ENCODE data around the gene ARF1.

DNA sequence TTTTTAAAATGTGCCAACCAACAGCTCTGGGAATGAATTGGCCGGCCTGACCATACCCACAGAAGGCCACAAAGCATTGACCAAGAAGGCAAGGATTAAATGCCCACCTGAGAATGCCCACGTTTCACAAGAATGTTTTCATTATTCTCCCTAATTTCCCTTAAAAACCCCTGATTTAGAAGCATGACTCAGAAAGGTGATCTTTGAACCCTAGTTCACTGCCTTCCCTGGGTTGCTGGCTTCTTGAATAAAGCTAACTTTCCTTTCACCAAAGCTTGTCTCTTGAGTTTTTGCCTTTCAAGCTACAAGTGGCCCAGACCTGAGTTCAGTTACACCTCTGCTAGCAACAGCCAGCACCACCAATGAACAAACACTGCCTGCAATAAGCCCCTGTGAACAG is 41.0 kb downstream of the ARF1 start:
- TF ChIP-seq POLR2A (IDR thresholded peaks at IDR 0.05) (no peak), POLR2AphosphoS5 (IDR thresholded peaks at IDR 0.05) (no peak)

Data from suprapubic skin (tissue), 4 donors.